HG03045 (cell line): Measurements from ENCODE around the gene CYP26B1.

Source experiments
- ATAC-seq: cut with Tn5 transposase; IDR thresholded peaks from one replicate; pipeline ENCODE4 v1.9.1; 2021; ENCODE audit warnings: mild to moderate bottlenecking, moderate library complexity; ENCODE audit not compliant: unreplicated experiment

CYP26B1 gene, protein sequence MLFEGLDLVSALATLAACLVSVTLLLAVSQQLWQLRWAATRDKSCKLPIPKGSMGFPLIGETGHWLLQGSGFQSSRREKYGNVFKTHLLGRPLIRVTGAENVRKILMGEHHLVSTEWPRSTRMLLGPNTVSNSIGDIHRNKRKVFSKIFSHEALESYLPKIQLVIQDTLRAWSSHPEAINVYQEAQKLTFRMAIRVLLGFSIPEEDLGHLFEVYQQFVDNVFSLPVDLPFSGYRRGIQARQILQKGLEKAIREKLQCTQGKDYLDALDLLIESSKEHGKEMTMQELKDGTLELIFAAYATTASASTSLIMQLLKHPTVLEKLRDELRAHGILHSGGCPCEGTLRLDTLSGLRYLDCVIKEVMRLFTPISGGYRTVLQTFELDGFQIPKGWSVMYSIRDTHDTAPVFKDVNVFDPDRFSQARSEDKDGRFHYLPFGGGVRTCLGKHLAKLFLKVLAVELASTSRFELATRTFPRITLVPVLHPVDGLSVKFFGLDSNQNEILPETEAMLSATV

DNA sequence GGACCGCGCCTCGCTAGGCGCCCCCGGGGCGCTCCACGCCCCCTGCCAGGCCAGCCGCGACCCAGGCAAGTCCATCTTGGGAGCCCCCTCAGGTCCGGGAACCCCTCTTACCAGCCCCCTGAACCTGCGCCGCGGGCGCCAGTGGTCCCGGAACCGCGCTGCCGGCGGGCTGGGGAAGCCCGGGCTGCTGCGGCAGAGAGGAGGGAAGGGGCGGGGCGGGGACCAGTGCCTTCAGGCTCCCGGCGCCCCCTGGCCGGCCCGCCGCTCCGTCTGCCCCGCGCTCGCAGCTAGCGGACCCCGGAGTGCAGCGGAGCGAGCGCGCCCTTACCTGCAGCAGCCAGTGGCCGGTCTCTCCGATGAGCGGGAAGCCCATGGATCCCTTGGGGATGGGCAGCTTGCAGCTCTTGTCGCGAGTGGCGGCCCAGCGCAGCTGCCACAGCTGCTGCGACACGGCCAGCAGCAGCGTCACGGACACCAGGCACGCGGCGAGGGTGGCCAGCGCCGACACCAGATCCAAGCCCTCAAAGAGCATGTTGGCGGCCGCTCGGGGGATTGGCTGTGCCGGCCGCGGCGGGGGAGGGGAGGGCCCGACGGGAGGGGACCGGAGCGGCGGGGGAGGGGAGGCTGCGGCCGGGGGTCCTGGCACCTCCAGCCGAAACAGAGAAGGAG, at the start of gene CYP26B1:
TSS of gene CYP26B1 (minus strand) at position 560 of the 669 bp plus-strand sequence. CDS start at position 532, 28 bp downstream.
- ATAC-seq = no peak

DNA sequence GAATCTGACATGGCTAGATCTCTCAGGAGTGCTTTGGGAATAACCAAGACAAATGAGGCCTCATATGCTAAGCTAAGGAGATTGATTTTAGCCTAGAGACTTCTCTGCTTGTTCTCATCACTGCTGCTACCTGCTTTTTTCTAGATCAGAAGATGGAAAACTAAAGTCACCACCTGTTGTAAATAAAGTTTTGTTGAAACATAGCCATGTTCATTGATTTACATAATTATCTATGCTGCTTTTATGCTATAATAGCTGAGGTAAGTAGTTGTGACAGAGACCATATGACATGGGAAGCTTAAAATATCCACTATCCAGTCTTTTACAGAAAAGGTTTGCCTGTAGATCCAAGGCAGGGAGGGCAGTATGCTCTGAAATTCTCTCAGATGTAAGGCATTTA, 46.1 kb upstream of the CYP26B1 start:
- ATAC-seq = no peak

DNA sequence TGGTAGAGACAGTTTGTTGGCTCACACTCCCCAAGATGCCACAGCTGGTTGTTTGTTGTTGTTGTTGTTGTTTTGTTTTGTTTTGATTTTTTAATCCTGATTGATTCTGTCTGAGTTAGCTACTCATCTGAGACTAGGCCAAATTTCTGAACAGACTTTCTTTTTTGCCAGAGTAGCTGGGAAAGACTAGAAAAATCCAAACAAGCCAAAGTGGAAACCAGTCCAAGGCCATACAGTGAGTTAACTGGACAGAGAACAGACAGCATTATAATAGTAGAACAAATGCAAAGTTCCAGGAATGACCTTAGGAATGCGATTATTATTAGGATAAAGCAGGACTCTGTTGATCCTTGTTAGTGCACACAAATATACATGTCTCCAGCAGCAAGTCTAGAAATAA, 43.8 kb upstream of the CYP26B1 start:
- no peak for ATAC-seq

DNA sequence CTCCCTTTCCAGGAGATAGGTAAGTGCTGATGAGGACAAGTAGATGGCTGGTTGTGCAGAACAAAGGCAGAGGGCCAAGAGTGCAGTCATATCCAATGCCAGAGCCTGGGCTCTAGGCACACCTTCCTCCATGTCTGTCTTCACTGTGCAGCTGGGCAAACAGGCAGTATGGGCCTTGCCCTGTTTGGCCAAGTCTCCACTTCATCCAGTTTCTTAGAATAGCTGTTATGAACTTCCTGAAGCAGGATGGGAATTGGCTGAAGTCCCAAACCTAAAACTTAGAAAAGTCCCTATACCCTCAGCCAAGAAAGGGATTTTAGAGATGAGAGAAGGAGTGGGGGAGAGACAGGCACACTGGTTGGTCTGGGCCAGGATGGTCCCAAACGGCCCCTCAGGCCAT, 37.5 kb upstream of the CYP26B1 start:
- no peak for ATAC-seq

DNA sequence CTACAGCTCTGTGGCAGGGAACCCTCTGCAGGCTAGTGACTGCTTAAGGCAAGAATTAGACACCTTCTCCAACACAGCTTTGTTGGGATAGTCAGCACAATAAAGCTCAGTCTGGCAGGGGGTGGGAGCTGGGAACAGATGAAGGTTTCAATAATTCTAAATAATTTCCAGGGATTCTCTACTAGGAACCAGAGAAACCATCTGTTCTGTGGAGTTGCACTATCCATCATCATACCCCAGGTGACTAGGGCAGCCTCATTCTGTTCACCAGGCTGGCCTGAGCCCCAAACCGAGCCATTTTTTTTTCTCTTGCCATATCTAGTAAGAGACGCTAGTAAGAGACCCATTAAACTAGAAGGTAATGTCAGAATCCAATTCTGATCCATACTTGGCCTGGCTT, 35.8 kb upstream of the CYP26B1 start:
- no peak for ATAC-seq

DNA sequence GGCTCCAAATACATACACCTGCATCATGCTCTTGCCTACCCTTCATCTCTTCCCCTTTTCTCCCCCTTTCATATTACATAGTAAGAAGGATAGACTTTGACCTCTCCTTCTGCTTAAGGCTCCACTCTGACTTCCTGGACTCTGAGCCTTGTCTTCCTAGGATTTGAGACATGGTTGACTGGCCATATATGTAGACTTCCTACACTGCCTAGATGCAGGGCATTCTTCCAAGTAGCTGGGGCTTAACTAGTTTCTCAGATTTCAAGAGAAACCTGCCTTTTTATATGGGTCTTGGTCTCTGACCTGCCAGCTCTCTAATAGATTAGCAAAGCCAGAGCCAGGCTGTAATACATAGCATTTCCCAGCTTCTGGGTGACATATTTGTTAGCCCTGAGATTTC, 35.4 kb upstream of the CYP26B1 start:
- ATAC-seq = no peak

DNA sequence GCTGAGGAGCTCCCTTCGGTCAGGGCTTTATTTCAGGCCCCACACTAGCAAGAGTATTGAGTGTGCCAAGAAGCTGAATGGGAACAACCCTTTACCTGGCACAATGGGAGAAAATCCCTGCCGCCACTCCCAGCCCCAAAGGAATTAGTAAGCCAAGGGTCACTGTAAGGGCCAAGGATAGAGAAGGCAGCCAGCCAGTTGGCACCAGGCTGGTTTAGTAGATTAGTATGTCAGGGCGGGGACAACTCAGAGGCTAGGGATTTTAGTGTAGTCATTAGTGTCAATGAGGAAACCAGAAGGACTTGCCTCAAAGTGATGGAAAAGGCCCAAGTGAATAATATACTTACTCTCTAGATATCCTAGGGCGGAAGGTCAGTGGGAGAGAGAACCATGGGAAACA, 34.9 kb upstream of the CYP26B1 start:
- no peak for ATAC-seq

DNA sequence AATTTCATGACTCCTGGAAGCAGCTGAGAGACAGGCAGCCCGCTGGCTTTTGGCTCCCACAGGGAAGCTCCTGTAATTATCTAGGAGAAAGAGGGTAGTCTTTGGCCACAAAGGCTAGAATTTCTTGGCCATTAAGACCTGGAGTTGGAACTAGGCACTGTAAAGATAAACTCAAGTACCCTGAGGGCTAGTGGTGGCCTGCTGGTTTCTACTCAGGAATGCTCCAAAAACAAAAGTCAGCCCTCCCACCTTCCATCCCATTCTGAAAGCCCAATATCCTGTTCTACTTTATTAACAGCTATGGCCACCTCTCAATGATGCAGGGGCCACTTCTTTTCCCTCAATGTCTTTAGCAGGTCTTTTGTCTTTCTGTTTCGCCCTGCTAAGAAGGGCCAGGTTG, 34.0 kb upstream of the CYP26B1 start:
- ATAC-seq = no peak

DNA sequence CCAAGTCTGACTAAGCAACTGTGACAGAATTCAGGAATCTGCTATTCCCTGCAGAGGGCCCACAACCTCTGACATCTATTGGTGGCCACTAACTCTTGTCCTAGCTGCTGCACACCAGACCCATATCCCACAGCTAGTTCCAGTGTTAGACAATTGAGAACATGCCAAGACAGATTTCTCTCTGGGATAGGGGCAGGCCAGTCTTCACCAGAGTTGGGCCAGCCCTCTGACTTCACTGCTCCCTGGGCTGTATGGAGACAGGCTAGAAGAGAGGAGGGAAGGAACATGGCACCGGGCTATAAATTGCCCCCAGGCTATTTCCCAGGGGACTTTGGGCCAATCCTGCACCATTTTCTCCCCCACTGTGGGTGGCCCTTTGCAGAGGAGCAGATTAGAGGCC, 32.7 kb upstream of the CYP26B1 start:
- no peak for ATAC-seq

DNA sequence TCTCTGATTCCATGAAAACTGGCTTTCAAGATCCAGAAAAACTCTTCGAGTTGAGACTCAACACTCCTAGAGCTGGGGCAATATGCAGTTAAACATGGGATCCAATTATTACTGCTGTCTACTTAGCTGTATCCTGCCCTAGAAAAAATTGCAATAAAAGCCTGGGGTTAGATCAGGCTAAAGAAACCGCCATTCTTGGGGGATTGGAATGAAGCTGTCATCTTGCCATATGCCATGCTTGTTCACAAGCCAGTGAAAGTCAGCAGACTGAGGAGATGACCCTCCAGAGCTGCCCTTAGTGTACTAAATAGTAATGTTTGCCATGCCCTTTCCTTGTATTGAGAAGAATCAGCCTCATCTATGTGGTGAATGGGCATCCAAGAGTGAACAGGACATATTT, 30.9 kb upstream of the CYP26B1 start:
- ATAC-seq = no peak

DNA sequence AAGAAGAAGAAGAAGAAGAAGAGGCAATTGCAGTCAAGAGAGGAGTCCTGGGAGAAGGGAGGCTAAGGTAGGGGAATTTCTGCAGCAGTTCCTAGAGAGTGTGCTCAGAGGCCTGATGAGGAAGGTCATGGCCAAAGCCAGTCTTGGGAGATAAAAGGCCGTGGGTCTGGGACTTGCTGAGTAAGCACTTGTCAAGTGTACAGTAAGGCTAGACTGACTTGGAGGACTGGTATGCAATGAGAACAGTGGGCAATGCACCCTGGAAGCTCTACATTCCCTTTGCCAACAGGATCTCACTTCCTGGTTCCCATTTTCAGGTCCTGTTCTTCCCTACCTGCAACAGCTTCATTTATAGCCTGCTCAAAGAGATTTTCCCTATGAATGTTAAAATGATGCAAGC, 28.6 kb upstream of the CYP26B1 start:
- no peak for ATAC-seq

DNA sequence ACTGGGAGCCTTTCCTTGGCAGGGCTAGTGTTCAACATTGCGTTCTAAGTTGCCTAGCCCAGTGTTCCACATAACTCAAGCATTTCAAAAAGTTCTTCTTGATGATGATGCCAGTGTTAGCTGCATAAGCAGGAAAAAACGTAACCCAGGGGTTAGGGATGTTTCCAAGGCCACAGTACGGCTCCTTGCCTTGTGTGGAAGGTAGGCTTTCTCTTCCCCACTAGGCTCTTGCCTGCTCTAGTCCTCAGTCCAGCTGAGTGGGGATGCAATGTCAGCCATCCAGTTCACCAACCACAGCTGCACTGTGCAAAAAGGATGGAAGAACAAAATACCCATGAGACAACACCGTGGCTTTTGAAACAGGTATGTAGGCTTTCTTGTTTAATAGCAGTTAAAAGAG, 28.0 kb upstream of the CYP26B1 start:
- no peak for ATAC-seq

DNA sequence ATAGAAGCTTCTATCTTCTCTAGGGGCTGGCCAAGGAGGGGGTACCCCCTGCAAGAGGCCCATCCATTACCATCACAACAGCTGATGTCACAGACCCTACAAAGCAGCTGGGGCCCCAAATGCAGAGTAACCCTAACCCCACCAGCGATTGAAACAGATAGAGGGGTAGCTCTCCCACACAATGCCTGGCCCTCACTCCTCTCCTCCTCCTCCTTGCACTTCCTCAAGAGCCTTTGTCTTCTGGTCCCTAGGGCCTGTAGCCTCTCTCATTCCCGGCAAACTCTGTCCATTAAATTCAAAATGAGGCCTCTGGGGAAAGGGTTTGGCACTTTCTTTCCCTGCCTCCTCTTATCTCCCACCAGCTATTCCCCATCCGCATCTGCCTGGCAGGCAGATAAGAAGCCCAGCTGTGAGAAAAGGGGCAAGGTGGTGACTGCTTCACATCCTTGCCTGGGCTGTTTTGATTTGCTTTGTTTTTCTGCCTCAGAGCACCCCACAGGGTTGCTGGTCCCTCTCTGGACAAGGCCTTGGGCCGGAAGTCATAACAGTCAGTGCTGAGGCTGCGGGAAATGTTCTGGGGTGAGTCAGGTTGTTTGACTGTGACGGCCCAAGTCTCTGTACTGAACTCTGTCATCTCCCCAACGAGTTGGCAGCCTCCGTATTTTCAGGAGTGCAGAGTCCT, 26.1 kb upstream of the CYP26B1 start:
- no peak for ATAC-seq

DNA sequence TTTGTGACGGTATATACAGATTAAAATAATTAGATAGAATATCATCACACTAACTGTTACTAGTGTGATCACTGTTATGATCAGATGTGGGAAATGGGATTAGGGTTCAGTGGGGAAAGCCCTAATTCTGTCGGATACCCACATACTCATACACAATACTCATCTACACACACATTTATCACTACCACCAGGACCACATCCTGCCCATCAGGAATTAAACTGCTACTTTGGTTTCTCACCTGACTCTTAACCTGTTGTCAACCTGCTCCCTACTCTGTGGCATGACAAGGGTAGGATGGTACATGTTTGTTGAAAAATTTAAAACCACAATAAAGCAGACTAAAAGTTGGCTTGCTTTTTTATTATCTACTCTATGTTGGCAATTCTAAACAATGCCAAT, 24.8 kb upstream of the CYP26B1 start:
- ATAC-seq = no peak

DNA sequence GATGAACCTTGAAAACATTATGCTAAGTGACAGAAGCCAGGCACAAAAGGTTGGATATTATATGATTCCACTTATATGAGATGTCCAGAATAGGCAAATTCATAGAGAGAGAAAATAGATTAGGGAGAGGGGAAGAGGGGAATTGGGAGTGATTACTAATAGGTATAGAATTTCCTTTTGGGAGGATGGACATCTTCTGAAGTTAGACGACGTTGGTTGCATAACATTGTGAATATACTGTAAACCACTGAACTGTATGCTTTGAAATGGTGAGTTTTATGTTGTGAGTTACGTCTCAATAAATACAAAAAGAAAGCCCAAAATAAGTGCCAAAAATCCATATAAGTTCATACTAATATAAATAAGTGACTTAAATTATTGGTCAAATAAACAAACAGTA, 18.6 kb upstream of the CYP26B1 start:
- ATAC-seq = no peak

DNA sequence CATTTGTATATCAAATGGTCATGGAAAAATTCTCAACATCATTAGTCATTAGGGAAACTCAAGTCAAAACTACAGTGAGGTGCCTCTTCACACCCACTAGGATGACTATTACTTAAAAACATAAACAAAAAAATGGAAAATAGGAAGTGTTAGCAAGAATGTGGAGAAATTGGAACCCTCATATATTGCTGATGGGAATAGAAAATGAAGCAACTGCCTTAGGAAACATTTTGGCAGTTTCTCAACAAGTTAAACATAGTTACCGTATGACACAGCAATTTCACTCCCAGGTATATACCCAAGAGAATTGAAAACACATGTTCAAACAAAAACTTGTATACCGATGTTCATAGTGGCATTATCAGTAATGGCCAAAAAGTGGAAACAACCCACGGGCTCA, 18.1 kb upstream of the CYP26B1 start:
- ATAC-seq = no peak

DNA sequence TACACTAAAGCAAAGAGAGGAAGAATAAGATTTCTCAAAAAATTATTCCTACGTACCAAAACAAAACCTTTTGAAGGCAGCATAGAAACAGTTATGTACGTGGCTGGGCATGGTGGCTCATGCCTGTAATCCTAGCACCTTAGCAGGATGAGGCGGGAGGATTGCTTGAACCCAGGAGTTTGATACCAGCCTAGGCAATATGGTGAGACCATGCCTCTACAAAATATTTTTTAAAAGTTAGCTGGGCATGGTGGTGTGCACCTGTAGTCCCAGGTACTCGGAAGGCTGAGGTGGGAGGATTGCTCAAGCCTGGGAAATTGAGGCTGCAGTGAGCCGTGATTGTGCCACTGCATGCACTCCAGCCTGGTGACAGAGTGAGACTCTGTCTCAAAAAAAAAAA, 14.9 kb upstream of the CYP26B1 start:
- ATAC-seq = no peak

DNA sequence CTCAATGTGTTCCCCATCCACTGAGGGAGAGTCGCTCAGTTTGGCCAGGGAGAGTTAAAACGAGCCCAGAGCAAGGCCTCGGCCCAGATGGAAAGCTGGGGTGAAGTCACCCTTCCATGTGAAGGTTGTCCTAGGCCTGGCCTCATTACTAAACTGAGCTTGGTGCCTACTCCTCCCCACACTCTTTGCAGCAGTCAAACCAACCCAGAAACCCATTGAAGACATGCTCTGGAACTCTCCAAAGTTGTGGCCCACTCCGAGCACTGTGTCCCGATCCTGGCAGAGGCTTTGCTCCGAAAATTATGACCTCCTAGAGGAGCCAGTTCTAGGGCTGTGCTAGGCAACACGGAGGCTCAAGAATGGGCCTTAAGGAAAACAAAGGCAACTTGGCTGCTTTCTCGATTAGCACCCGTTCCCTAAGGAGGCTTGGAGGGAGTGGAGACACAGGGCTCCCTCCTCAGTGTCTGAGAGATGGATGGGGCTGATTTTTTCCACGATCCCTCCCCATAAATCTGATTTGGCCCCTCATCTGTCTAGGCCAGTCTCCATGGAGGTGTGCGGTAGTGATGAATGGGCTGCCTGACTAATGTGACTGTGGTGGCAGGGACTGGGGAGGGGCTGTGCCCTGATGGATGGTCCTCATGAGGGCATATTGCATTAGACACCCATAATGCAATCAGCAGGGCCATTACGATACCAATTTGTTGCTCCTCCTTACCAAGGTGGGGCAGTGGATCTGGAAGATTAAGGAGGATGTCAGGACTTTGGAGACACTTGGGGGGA, 11.7 kb upstream of the CYP26B1 start:
- no peak for ATAC-seq

DNA sequence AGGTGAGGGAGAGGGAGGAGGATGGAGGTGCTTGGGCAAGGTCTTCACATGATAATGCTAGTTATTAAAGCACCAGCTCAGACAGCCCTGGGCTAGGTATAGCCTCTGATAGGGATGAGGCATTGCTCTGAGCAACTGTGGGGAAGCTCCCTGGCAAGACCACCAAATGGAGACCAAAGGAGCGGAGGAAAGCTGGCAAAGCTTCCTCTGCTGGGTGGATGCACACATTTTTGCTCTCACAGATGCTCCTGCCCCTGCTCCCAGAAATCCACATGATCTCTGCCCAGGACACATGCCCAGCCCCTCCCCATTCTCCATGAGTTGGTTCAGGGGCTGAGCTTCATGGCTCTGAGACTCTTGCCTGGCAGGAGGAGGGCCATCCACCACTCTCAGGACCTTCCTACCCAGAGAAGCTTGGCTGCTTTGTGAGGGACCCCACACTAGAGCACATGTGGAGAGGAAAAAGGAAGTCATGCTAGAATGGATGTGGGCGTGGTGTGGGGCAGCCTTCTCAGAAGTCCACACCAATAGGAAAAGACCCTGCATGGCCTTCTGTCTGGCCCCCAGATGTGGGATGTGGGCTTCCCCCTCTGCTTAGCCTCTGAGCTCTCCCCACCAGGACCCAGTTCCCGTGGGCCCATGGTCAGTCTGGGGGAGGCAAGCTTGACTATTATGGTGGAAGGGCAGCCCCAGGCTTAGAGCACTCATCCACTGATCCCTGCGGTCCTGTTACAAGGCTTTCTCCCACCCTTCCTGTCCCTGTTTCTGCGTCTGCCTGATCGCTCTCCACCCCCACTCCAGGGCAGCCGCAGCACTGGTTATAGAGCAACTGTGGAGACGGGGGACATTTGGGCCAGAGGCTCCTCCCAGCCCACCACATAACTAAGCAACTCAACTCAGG, 10.5 kb upstream of the CYP26B1 start:
- no peak for ATAC-seq

DNA sequence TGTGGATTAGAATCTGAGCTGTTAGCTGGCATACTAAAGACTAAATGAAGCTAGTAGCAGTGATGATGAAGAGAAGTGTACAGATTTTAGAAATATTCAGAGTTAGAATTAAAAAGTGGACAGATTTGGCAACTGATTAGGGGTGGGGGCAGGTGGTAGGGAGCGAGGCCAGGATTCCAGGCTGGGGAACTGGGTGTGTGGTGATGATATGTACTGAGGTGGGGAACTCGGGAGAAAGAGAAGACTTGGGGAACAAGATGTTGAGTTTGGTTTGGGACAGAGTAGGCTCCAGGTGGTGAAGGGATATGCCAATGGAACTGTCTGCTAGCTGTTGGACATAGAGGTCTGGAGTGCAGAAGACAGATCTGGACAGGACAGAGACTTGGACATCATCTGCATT, 9.2 kb upstream of the CYP26B1 start:
- no peak for ATAC-seq
